22Rv1 (cell line): ENCODE results near the gene ITM2B.

Experiments used
- ZFX ChIP-seq: fragments of 450-650 bp; IDR thresholded peaks from 2 replicates; pipeline ENCODE4 v1.6.1; 2017; ENCODE audit warnings: antibody characterized with exemption, borderline replicate concordance
- TF ChIP-seq, protein P1 (sequence below): fragments of 450-650 bp; IDR thresholded peaks from 2 replicates; pipeline ENCODE4 v1.5.1; 2017; ENCODE audit warnings: mild to moderate bottlenecking

DNA sequence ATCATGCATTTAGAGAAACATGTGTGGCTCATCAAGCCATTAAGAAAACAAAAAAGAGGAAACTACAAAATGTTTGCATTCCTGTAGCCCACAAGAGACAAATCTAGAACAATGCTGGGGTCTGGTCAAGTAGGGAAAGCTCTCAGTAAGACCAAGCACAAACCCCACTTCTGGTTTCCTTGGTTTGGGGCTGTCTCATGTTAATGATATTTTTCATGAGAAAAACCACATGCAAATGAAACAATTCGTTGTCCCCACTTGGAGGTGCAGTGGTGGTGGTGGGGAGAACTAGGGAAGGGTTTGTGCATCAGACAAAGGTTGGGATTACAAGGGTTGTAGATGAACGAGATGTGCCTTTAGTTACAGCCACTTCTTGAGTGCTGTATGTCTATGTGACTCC is 63.5 kb downstream of the ITM2B start:
- TF ChIP-seq, protein P1, sequence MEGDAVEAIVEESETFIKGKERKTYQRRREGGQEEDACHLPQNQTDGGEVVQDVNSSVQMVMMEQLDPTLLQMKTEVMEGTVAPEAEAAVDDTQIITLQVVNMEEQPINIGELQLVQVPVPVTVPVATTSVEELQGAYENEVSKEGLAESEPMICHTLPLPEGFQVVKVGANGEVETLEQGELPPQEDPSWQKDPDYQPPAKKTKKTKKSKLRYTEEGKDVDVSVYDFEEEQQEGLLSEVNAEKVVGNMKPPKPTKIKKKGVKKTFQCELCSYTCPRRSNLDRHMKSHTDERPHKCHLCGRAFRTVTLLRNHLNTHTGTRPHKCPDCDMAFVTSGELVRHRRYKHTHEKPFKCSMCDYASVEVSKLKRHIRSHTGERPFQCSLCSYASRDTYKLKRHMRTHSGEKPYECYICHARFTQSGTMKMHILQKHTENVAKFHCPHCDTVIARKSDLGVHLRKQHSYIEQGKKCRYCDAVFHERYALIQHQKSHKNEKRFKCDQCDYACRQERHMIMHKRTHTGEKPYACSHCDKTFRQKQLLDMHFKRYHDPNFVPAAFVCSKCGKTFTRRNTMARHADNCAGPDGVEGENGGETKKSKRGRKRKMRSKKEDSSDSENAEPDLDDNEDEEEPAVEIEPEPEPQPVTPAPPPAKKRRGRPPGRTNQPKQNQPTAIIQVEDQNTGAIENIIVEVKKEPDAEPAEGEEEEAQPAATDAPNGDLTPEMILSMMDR: no peak
- TF ChIP-seq ZFX: no peak
